DMS 273 treated with DMSO at 0.1 percent for 48 hours (cell line): ENCODE data around the gene DNASE1L2.
"Not testable (repeated sequence)": the region's sequence is repeated elsewhere in the genome, so short reads cannot be mapped to it uniquely, and the experiment has no call there.

ENCODE experiments used
- DNase-seq: peaks from one replicate; lab custom pipeline; 2025; lab: John Stamatoyannopoulos, UW

DNASE1L2 gene

DNA sequence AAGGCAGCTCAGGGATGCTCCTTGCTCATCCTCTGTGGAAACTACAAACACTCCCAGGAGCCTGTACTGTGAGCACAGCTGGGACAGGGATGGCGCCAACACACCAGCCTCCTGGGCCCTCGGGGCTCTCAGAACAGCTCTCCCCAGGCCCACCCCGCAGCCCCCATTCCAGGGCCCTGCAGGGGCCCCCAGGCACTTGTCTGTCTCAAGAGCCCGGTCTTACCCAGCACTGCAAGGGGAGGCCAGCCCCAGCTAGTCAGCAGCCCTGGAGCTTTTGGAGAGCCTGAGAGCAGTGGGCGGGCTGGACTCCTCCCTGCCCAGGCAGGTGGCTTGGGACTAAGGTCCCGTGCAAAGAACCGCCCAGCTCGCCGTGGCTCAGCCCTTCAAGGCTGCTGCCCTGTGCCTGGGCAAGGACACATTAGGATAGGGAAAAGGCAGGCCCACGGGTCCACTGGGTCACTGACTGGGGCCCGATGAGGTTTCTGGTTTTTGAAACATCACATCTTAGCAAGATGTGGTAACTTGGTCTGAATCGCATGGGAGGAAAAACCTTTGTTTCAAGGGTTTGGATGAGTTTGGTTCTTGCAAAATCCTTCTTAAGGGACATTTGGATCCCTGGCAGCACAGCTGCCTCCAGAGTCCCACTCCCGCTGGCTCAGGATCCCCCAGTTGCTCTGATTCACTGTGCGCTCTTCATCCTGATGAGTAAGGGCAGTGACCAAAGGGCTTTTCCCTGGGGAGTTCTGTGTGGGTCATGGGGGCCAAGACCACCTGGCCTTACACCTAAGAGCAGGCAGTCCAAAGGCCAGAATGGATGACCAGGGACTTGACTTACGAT, 2.8 kb downstream of the DNASE1L2 start:
- no peak for DNase-seq

DNA sequence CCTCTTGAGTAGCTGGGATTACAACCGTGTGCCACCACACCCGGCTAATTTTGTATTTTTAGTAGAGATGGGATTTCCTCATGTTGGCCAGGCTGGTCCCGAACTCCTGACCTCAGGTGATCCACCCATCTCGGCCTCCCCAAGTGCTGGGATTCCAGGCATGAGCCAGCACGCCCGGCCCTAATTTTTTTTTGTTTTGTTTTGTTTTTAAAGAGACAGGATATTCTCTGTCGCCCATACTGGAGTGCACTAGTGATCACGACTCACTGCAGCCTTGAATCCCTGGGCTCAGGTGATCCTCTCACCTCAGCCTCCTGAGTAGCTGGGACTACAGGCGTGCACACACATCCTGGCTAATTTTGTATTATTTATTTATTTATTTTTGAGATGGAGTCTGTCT, 4.1 kb downstream of the DNASE1L2 start:
- DNase-seq, result not testable (repeated sequence)

DNA sequence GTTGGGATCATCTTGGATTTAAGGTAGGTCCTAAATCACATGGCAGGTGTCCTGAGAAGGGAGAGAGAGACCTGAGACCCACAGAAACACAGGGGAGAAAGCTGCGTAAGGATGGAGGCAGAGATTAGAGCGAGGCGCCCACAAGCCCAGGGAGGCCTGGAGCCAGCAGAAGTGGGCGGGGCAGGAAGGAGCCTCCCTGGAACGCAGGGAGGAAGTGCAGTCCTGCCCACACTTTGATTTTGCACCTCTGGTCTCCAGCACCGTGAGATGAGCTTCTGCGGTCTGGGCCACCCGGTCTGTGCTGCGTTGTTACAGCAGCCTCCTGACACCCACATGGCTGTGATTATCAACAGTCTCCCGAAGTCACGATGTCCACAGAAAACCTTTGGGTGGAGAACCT, 6.4 kb downstream of the DNASE1L2 start:
- no peak for DNase-seq

DNA sequence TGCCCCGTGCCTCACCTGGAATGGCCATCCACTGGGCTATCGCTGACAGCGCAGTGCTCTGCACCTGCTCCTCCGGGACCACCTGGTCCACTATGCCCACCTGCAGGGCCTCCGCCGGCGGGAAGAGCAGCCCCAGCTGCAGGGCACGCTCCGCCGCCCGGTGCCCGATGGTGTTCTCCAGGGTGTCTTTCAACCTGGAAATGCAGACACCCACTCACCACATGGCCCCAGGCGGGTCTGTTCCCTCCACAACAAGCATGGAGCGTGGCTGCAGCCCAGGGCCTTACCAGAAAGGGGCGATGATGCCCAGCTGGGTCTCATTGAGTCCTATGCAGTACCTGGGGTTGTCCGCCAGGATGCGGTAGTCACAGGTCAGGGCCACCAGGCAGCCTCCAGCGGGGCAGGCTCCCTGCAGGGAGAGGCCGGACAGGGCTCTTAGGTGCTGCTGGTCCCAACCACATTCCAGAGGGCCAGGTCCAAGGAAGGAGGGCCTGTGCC, 6.8 kb downstream of the DNASE1L2 start:
- no peak for DNase-seq

DNA sequence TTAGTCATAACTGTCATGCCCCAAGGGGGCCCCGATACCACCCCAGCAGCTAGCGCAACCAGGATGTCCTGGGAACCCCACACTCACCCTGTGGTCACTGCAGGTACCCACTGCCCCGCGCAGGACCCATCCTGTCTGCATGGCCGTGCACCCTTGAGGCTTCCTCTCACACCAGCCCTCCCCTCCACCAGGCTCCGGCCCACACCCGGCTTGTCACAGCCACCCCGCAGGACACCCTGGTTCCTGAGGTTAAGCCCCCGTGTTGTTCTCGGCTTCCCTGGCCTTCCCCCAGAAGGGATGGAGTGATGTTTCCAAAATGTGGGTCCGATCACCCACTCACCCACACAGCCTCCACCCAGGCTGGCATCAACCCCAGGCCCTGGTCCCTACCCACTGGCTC, 7.5 kb downstream of the DNASE1L2 start:
- DNase-seq, result no peak

DNA sequence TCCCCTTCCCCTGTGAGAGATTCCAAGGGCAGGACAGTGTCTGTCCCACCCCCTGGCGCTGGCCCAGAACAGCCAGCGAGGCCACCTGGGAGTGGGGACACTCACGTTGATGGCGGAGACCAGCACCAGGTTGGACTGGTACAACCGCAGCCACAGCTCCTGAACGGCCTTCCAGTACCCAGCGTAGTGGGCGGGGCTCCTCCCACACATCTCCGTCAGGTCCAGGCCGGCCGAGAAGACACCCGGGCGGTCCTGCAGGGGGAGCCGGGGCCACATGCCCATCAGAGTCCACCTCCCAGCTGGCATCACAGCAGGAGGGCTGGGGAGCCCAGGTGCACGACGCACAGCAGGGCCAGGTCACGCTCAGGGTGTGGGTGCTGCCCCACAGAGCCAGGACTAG, 8.1 kb downstream of the DNASE1L2 start:
- no peak for DNase-seq

DNA sequence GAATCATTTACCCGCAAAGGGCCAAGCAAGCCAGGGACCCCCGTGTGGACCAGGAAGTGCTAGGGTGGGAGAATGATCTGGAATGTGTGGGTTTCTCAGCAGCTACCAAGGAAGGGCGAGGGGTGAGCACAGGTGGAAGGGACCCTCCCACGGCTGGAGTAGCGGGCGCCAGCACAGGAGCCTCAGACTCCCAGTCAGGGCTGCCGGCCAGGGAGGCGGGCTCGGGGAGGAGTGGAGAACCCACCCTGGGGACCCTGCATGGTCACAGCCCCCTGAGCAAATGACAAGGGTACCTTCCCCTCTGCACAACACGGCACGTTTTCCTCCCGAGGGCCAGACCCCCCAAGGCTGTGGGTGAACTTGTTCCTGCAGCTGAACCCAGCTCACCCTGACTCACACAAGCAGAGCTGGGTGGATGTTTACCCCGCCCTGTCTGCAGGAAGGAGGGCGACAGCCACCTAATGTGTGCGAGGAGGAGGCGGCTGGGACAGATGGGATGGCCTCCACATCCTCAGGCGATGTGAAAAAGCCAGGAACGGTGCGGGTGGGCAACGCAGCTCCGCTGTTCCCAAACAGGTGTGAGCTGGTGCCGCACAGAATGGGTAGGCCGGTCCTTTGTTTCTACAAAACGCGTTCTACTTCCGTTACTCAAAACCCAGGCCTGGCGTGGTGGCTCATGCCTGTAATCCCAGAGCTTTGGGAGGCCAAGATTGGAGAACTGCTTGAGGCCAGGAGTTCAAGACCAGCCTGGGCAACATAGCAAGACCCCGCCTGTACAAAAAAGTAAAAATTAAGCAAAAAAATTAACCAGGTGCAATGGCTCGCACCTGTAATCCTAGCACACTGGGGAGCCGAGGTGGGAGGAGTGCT, 8.9 kb downstream of the DNASE1L2 start:
- no peak for DNase-seq

DNA sequence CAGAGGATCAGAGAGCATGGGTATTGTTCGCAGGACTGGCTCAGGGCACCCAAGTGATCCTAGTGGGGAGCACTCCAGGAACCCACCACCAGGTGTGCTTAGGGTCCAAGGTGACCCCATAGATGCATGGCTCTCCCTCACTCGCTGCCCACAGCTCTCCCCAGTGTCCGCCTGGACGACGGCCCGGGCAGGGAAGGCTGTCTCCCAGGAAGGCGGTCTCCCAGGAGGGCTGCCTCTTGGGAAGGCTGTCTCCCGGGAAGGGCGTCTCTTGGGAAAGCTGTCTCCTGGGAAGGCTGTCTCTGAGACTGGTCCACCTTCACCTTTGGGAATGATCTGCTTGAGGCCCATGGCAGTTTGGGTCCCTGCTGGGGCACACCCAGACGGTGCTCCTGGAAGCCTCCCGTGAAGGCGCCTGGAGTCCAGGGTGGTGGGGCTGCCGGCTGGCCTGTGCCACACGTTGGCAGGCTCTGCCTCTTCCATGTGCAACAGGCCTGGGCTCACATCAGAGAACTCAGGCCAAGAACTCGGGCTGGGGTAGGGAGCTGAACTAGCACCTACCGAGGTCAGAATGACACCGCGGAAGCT, 10.1 kb downstream of the DNASE1L2 start:
- no peak for DNase-seq

DNA sequence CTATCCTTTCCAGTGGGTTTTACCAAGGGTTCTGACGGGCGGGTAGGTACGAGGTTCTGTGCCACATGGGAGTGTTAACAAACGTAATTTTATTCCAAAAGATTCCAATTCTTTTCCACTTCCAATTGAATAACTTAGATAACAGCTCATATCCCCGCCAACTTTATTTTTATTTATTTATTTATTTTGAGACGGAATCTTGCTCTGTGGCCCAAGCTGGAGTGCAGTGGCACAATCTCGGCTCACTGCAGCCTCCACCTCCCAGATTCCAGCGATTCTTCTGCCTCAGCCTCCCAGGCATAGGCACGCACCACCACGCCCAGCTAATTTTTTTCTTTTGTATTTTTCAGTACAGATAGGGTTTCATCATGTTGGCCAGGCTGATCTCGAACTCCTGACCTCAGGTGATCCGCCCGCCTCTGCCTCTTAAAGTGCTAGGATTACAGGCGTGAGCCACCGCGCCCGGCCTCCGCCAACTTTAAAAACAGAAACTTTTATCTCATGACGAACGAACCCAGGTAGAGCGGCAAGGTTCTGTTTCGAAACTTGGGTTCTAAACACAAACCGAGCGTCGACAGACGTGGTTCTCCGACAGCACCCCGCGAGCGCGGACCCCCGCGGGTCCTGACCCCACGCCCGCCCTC, 14.5 kb downstream of the DNASE1L2 start:
- DNase-seq, result no peak

DNA sequence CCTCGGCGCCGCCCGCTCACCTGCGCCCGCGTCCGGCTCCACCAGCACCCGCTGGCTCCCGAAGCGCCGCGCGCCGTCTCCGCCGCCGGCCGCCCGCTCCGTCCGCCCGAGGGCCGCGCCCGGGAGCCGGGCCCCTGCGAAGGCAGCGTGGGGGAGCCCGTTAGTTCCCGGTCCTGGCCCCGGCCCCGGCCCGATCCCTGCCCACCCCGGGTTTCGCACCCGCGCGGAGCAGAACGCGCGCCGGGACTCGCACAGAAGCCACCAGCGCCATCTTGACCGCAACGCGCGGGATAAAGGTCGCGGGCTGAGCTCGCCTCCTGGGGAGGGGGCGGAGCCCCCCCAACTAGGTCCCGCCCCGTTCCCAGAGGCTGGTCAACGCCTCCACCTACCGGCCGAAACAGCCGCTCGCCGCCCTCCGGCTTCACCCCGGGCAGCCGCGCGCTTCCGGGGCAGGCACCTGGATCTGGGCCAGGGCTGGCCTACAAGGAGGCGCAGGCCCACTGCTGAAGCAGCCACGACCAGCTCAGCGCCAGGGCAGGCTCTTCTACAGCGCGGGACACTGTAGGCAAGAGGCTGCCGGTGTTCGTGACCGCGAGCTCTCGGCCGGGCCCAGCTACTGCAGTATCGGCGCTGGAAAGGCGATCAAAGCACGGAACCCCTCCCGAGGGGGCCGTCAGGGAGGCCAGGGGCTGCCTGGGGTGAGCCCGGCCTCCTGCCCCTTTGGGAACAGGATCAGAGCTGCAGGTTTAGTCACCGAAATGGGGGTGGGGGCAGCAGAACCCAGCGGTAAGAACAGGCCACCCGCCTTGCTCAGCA, 15.3 kb downstream of the DNASE1L2 start, which contains the start of gene ECI1:
Gene ECI1 (minus strand): TSS at position 292 of the 816 bp plus-strand sequence. CDS start 21 bp downstream, at position 271.
- peak; percentile 81 for DNase-seq

DNA sequence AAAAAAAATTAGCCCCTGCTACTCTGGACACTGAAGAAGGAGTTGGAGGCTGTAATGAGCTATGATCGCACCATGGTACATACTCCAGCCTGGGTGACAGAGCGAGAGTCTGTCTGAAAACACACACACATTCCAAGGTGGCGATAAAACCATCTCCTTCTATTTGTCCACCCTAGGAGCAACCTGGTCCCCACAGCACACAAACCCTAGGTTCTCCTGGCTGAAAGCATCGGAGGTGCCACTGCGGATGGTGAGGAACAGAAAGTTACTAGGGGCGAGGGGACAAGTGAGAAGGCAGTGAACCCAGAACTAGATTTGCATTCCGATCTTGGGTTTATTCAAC, 16.5 kb downstream of the DNASE1L2 start:
- DNase-seq, result no peak

DNA sequence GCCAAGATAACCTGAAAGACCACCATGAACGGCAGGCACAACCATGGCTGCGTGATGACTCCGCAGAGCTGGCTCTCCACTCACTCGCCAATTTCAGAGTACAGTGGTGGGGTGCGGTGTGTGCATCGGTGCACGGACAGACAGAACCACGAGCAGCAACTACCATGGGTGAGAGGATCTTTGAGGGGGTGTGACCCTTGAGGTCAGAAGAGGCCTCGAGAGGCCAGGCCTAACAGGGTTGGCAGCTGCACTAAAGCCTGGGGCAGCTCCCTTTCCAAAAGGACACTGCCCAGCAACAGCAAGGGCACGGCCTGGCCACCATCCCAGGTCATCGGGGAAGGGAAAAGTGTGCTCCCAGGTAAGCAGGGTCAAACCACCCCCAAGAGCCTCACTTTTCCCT, 17.0 kb downstream of the DNASE1L2 start:
- no peak for DNase-seq

DNA sequence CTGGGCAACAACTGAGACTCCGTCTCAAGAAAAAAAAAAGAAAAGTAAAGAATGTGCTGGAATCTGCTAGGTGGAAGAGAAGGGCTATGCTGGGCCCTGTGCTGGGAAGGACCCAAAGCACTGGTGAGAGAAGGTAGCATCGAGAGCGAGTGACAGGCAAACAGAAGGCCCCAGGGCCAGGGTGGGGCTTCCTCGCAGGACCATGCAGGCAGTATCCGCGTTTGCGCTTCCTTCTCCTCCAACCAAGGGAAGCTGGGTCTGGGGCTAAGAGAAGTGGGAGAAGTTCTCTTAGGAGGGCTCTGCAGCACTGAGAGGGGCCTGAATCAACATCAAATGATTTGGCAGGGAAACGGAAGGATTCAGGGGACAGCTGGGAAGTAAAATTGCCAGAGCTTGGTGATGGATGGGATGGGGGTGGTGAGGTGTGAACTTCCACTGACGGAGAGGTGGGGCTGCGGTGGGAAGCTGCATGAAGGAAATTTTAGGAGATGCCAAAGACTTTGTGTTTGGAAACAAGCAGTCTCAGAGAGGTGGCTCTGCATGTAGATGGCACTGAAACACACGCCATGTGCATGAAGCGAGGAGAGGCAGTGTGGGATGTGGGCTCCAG, 20.4 kb downstream of the DNASE1L2 start:
- no peak for DNase-seq

DNA sequence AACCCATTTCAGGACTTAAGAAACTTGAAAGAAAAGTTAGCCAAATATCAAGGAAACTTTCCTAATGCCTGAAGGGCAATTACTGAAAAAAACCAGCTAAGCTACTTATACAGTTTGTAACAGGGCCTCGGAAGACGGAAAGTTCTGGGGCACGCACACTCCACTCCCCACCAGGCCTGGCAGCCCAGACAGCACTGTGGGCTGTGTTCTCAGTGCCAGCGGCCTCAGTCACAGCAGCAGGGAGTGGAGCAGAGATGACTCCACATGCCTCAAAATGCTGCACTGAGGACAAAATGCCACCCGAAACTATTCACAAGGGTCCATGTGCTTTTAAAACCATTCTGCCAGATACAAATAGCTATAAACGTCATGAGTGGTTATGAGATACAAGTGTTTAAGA, 21.5 kb downstream of the DNASE1L2 start:
- DNase-seq, result no peak

DNA sequence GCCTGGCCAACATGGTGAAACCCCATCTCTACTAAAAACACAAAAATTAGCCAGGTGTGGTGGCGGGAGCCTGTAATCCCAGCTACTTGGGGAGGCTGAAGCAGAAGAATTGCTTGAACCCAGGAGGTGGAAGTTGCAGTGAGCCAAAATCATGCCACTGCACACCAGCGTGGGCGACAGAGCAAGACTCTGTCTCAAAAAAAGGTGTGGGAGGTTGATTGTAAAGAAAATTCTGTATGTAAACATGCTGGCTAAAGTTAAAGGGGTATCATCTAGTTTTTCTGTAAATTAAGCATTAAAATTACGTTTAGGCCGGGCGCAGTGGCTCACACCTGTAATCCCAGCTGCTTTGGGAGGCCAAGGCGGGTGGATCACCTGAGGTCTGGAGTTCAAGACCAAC, 22.3 kb downstream of the DNASE1L2 start:
- not testable (repeated sequence) for DNase-seq

DNA sequence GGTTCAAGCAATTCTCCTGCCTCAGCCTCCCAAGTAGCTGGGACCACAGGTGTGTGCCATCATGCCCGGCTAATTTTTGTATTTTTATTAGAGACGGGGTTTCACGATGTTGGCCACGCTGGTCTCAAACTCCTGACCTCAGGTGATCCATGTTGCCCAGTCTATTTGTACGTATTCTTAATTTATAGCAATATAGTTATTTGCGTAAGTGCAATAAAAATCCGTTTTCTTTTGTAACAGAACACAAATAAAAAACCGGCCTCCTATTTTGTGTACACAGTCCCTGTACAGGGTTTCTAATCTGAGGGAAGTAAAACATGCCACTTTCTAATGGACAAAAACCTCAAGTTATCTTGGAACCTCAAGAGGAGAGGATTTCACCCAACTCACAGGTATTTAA, 24.0 kb downstream of the DNASE1L2 start:
- no peak for DNase-seq

DNA sequence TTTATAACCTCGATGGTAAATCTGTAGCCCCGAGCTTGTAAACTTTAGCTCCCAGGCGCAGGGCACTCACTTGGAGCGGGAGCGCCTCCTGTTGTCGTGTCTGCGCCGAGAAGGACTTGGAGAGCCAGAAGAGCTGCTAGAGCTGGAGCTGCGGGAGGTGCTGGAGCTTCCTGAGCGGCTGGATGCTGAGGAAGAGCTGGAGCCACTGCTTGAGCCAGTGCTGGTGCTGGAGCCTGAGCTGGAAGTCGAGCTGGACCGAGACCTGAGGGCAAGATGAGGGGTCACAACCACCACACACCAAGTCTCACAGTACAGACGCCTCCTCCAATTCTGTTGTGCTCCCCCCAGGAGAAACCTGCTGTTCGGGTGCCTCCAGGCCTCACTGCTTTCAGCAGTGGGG, 26.8 kb downstream of the DNASE1L2 start:
- not testable (repeated sequence) for DNase-seq

DNA sequence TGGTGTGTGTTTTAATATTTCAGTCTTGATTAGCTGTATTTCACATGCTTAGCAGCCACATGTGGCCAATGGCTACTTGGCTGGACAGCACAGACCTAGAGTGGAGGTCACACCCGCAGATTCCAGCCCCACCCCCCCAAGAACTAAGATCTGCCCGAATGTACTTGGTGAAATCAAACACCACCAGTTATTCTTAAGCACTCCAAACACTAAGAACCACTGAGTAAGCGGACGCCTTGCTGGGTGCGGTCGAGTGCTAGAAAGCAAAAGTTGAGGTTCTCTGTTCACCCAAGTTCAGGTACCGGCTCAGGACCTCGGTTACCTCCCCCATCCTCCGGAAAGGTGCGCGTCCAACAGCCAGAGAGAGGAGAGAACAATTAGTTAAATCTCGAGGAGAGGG, 30.6 kb downstream of the DNASE1L2 start:
- not testable (repeated sequence) for DNase-seq

DNA sequence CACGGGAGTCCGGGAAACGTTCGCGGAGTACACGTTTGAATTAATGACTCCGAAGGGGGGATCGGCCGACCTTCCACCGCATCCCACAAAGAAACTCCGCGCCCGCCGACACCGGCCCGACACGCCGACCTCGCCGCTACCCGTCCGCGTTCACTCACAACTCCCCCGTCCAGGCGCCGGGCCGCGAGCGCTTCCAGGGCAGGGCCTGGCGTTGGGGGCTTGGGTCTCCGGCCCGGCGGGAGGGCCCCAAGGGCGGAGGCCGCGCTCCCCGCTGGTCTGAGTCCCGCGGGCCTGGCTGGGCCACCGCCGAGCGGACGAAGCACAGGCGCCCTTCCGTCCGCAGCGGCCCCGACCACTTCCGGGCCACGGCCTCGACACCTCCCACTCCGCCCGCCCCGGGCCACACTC, 31.3 kb downstream of the DNASE1L2 start:
- DNase-seq, result not testable (repeated sequence)

DNA sequence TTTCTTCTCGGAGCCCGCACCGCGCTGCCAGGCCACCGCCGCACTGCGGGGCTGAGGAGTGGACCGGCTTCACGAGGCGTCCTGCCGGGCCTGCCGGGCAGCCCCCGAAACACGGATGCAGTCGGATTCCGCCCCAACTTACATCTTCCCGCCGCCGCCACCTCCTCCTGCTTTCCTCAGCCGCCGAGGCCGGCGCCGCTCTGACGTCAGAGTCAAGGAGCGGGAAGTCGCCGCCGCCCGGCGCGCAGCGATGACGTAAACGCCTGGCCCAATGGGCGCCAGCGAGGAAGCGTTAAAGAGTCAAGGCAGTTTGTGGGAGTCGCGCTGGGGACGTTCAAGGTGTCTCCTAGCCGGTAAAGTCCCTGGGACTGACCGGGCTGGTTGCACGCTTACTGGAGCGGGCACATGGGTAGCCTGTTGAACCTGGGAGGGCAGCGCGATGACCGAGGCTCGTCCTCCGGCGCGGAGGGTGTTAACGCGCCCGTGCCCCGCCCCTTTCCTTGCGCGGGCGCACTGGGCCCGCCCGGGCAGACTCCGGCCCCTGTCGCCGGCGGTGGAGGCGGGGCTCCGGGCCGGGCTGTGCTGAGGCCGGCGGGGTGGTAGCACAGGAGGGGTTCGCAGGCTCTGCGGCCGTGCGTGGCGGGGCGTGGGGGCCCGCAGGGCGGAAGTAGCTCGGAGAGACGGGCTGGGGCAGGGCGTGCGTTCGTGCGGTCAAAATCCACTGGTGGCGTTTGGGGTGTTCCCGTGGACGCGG, 31.8 kb downstream of the DNASE1L2 start, which contains the start of gene RNPS1:
Gene RNPS1 (minus strand): TSS at position 214 of the 754 bp plus-strand sequence. CDS start 3,483 bp downstream, outside the sequence.
- DNase-seq, result peak; percentile 88
